CD4-positive, alpha-beta T cell treated with Interleukin-6 for 4 hours (primary cell): Measurements from ENCODE around the gene PSEN1.

ENCODE experiments used
- DNase-seq: peaks from one replicate; pipeline ENCODE4 v3.0.0-alpha.2; 2020; ENCODE audit warnings: mixed read lengths

The PSEN1 gene

GRCh38 chr14:73255005-73255400 lies 118.7 kb downstream of the PSEN1 start:
- DNase-seq: no peak

GRCh38 chr14:73255693-73256225 lies 119.5 kb downstream of the PSEN1 start:
- DNase-seq: no peak

GRCh38 chr14:73258076-73258475 lies 121.8 kb downstream of the PSEN1 start:
- DNase-seq: no peak

GRCh38 chr14:73258845-73259611 lies 122.7 kb downstream of the PSEN1 start:
- no peak for DNase-seq

- no peak for DNase-seq
Measured at GRCh38 chr14:73259837-73260236, 123.5 kb downstream of the PSEN1 start.

- no peak for DNase-seq
Measured at GRCh38 chr14:73260574-73260973, 124.3 kb downstream of the PSEN1 start.

GRCh38 chr14:73261075-73261474 lies 124.8 kb downstream of the PSEN1 start:
- no peak for DNase-seq

- DNase-seq: no peak
Measured at GRCh38 chr14:73261520-73262426, 125.5 kb downstream of the PSEN1 start.

- DNase-seq: no peak
Measured at GRCh38 chr14:73262427-73263183, 126.3 kb downstream of the PSEN1 start.

GRCh38 chr14:73263606-73264005 lies 127.3 kb downstream of the PSEN1 start:
- DNase-seq: no peak

- no peak for DNase-seq
Measured at GRCh38 chr14:73264080-73264884, 128.0 kb downstream of the PSEN1 start.

- DNase-seq: no peak
Measured at GRCh38 chr14:73264885-73265720, 128.8 kb downstream of the PSEN1 start.

GRCh38 chr14:73265721-73266046 lies 129.4 kb downstream of the PSEN1 start:
- no peak for DNase-seq

GRCh38 chr14:73266317-73266716 lies 130.0 kb downstream of the PSEN1 start:
- no peak for DNase-seq

- no peak for DNase-seq
Measured at GRCh38 chr14:73267474-73267873, 131.2 kb downstream of the PSEN1 start.

GRCh38 chr14:73269729-73270531 lies 133.6 kb downstream of the PSEN1 start:
- no peak for DNase-seq

GRCh38 chr14:73272393-73272792 lies 136.1 kb downstream of the PSEN1 start:
- no peak for DNase-seq
